Kasumi-1 (cell line): ENCODE measurements around the gene TMEM131L.

Experiments
- DNase-seq, 2 experiments: peaks; one replicate each; lab custom pipeline; 2025; lab: John Stamatoyannopoulos, UW

TMEM131L gene

GRCh38 chr4:153520801-153521329 lies 54.7 kb downstream of the TMEM131L start:
- peak; percentile 77 to 81 for DNase-seq

- DNase-seq, result no peak
These were observed 55.3 kb downstream of the TMEM131L start for GRCh38 chr4:153521478-153521877.

GRCh38 chr4:153521999-153522801 lies 56.0 kb downstream of the TMEM131L start:
- DNase-seq, result peak in 1 of 2 experiments; percentile 17

GRCh38 chr4:153522802-153523094 lies 56.6 kb downstream of the TMEM131L start:
- no peak for DNase-seq

- DNase-seq, result peak in 1 of 2 experiments; percentile 14
These were observed 57.1 kb downstream of the TMEM131L start for GRCh38 chr4:153523164-153523796.

- DNase-seq, result no peak
These were observed 57.8 kb downstream of the TMEM131L start for GRCh38 chr4:153523941-153524386.

- no peak for DNase-seq
These were observed 58.5 kb downstream of the TMEM131L start for GRCh38 chr4:153524682-153525081.

GRCh38 chr4:153527690-153528089 lies 61.5 kb downstream of the TMEM131L start:
- no peak for DNase-seq

- DNase-seq, result no peak
These were observed 62.7 kb downstream of the TMEM131L start for GRCh38 chr4:153528705-153529485.

GRCh38 chr4:153529646-153530045 lies 63.5 kb downstream of the TMEM131L start:
- DNase-seq, result no peak

- DNase-seq, result no peak
These were observed 64.3 kb downstream of the TMEM131L start for GRCh38 chr4:153530284-153530999.

GRCh38 chr4:153531000-153531358 lies 64.8 kb downstream of the TMEM131L start:
- DNase-seq, result peak in 1 of 2 experiments; percentile 20

- no peak for DNase-seq
These were observed 65.9 kb downstream of the TMEM131L start for GRCh38 chr4:153531976-153532626.

- DNase-seq, result no peak
These were observed 66.5 kb downstream of the TMEM131L start for GRCh38 chr4:153532636-153533035.

- DNase-seq, result no peak
These were observed 67.2 kb downstream of the TMEM131L start for GRCh38 chr4:153533387-153533786.

GRCh38 chr4:153534792-153535629 lies 68.9 kb downstream of the TMEM131L start:
- DNase-seq, result no peak

- no peak for DNase-seq
These were observed 69.8 kb downstream of the TMEM131L start for GRCh38 chr4:153535772-153536513.

GRCh38 chr4:153537493-153537960 lies 71.4 kb downstream of the TMEM131L start:
- DNase-seq, result no peak

- DNase-seq, result no peak
These were observed 72.6 kb downstream of the TMEM131L start for GRCh38 chr4:153538487-153539357.
